Loucy (cell line): ENCODE results near the gene CLEC16A.

ENCODE experiments used
- H2AFZ ChIP-seq: fragments of 200-600 bp; sonication (generic); 2 replicates; pipeline ENCODE4 v1.6.0; 2016; ENCODE audit warnings: antibody characterized with exemption, mild to moderate bottlenecking, low read length, moderate library complexity
- H3F3A ChIP-seq: fragments of 200-600 bp; 2 replicates; pipeline ENCODE4 v1.6.0; 2016; ENCODE audit warnings: antibody characterized with exemption, low read depth, mild to moderate bottlenecking
- H3K27me3 ChIP-seq: fragments of 200-600 bp; sonication (generic); 2 replicates; pipeline ENCODE4 v1.6.1; 2014; ENCODE audit warnings: low read length, mild to moderate bottlenecking; ENCODE audit not compliant: insufficient read depth, poor library complexity, severe bottlenecking
- H3K36me3 ChIP-seq: fragments of 200-600 bp; sonication (generic); 2 replicates; pipeline ENCODE4 v1.6.1; 2016; ENCODE audit warnings: low read length; ENCODE audit not compliant: insufficient read depth
- H3K4me1 ChIP-seq: fragments of 200-600 bp; sonication (generic); 2 replicates; pipeline ENCODE4 v1.5.1; 2014; ENCODE audit warnings: low read length, mild to moderate bottlenecking; ENCODE audit not compliant: insufficient read depth, poor library complexity, severe bottlenecking
- H3K4me2 ChIP-seq: fragments of 200-600 bp; sonication (generic); 2 replicates; pipeline ENCODE4 v1.6.0; 2014; ENCODE audit warnings: antibody characterized with exemption, low read length, low read depth, mild to moderate bottlenecking; ENCODE audit not compliant: poor library complexity, severe bottlenecking
- H3K4me3 ChIP-seq: fragments of 200-600 bp; sonication (generic); 2 replicates; pipeline ENCODE4 v1.5.1; 2014; ENCODE audit warnings: low read length, mild to moderate bottlenecking, mixed read lengths; ENCODE audit not compliant: poor library complexity, severe bottlenecking
- H3K79me2 ChIP-seq: fragments of 200-600 bp; sonication (generic); 2 replicates; pipeline ENCODE4 v1.6.1; 2014; ENCODE audit warnings: low read length; ENCODE audit not compliant: insufficient read depth
- H3K9ac ChIP-seq: fragments of 200-600 bp; sonication (generic); 2 replicates; pipeline ENCODE4 v1.6.0; 2014; ENCODE audit warnings: mild to moderate bottlenecking, low read depth, low read length, moderate library complexity; ENCODE audit not compliant: poor library complexity, severe bottlenecking
- H3K9me2 ChIP-seq: fragments of 200-600 bp; sonication (generic); replicated peaks from 2 replicates; pipeline ENCODE4 v1.6.1; 2016; ENCODE audit warnings: low read depth, low read length, mixed read lengths
- H3K9me3 ChIP-seq: fragments of 200-600 bp; sonication (generic); 2 replicates; pipeline ENCODE4 v1.6.1; 2014; ENCODE audit warnings: mild to moderate bottlenecking, antibody characterized with exemption, low read length, low read depth; ENCODE audit not compliant: insufficient read depth
- H4K20me1 ChIP-seq: fragments of 200-600 bp; sonication (generic); 2 replicates; pipeline ENCODE4 v1.6.0; 2014; ENCODE audit warnings: antibody characterized with exemption, low read length, mild to moderate bottlenecking; ENCODE audit not compliant: insufficient read depth, poor library complexity, severe bottlenecking
- EZH2phosphoT487 ChIP-seq: fragments of 200-600 bp; IDR thresholded peaks from 2 replicates; pipeline ENCODE4 v1.6.1; 2018; ENCODE audit warnings: antibody characterized with exemption, mild to moderate bottlenecking, moderate library complexity, borderline replicate concordance
- TF ChIP-seq, protein P1 (sequence below): fragments of 200-600 bp; sonication (generic); conservative IDR thresholded peaks from 2 replicates; pipeline ENCODE4 v1.5.1; 2014; ENCODE audit warnings: mild to moderate bottlenecking, antibody characterized with exemption, low read length

Gene CLEC16A

DNA sequence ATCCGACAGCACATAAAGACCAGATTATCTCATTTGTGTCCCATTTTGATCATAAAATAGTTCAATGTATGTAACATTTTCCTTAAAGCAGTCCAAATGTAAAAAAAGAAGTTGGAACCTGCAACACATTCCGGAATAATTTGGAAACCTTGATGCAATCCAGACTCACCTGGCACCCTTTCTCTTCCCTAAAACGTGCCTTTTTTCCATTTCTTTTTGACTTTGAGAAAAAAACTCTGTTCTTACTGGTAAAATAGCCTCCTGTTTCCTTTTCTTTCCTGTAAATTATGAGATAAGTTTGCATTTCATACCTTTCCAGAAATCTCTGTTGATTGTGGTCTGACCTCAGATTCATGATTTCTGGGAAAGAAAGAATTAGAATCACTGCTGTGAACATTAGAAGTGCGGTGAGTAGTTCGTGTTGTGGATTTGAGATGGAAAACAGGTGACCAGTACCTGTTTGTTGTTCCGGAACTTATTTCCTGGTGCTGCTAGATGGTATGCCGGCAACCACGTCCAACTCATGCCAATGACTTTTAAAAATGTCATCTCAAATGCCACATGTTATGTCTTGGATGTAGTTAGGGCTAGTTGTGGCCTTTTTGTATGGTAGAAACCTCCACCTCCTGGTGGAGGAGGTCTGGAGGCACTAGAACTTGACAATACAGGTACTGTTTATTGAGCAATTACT, 203.5 kb downstream of the CLEC16A start:
- Histone ChIP-seq H3K27me3 (no peaks in the 10 kb centered on the region), H3K9me3 (no peaks in the 10 kb centered on the region), H3K4me2 (no peak overlapping the region), H3K9ac (no peak overlapping the region), H3K36me3 (no peaks in the 10 kb centered on the region), H3K4me3 (no peak overlapping the region), H3K4me1 (peaks cover 10% of the 10 kb centered on the region), H3K9me2 (no peaks in the 10 kb centered on the region), H3K79me2 (no peaks in the 10 kb centered on the region), H2AFZ (no peak overlapping the region), H3F3A (no peaks in the 10 kb centered on the region), H4K20me1 (no peaks in the 10 kb centered on the region)
- TF ChIP-seq, protein P1, sequence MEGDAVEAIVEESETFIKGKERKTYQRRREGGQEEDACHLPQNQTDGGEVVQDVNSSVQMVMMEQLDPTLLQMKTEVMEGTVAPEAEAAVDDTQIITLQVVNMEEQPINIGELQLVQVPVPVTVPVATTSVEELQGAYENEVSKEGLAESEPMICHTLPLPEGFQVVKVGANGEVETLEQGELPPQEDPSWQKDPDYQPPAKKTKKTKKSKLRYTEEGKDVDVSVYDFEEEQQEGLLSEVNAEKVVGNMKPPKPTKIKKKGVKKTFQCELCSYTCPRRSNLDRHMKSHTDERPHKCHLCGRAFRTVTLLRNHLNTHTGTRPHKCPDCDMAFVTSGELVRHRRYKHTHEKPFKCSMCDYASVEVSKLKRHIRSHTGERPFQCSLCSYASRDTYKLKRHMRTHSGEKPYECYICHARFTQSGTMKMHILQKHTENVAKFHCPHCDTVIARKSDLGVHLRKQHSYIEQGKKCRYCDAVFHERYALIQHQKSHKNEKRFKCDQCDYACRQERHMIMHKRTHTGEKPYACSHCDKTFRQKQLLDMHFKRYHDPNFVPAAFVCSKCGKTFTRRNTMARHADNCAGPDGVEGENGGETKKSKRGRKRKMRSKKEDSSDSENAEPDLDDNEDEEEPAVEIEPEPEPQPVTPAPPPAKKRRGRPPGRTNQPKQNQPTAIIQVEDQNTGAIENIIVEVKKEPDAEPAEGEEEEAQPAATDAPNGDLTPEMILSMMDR, result no peak
- TF ChIP-seq EZH2phosphoT487, result no peak

DNA sequence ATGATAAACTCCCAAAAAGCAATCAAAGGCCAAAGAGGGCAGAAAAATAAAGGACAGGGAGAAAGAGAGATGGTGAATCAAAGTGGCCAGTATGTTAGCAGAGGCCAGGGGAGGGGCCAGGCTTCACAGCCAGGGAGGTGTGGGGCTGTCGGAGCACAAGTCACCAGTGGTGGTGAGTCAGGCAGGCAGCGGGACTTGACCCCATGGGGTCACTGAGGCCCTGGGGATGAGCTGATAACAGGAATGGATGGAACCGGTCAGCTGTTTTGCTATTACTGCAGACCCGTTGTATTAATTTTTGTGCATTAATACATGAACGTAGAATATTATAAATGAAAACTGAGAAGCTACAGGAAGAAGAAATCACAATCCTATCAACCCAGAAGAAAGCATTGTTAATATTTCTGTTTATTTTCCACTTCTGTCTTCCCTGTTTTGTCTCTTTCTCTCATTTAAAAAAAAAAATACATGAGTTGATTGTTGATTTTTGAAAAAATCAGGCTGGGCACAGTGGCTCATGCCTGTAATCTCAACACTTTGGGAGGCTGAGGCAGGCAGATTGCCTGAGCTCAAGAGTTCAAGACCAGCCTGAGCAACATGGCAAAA, 204.8 kb downstream of the CLEC16A start:
- no peaks in the 10 kb centered on the region for H3K9me3 ChIP-seq
- H3K79me2 ChIP-seq, result no peaks in the 10 kb centered on the region
- no peaks in the 10 kb centered on the region for H3K27me3 ChIP-seq
- H4K20me1 ChIP-seq, result no peaks in the 10 kb centered on the region
- H3K4me3 ChIP-seq, result no peak overlapping the region
- no peaks in the 10 kb centered on the region for H3K36me3 ChIP-seq
- H3K9me2 ChIP-seq, result no peaks in the 10 kb centered on the region
- no peak overlapping the region for H2AFZ ChIP-seq
- H3K9ac ChIP-seq, result no peak overlapping the region
- no peaks in the 10 kb centered on the region for H3K4me1 ChIP-seq
- TF ChIP-seq EZH2phosphoT487, result no peak
- TF ChIP-seq, protein P1, result no peak
- no peaks in the 10 kb centered on the region for H3F3A ChIP-seq
- no peak overlapping the region for H3K4me2 ChIP-seq

- TF ChIP-seq, protein P1, result no peak
- TF ChIP-seq EZH2phosphoT487, result no peak
- Histone ChIP-seq H3K9me3 (no peaks in the 10 kb centered on the region), H3K4me3 (no peak overlapping the region), H3K79me2 (no peaks in the 10 kb centered on the region), H3F3A (no peaks in the 10 kb centered on the region), H4K20me1 (no peaks in the 10 kb centered on the region), H3K4me2 (no peak overlapping the region), H3K9me2 (no peaks in the 10 kb centered on the region), H3K36me3 (no peaks in the 10 kb centered on the region), H2AFZ (no peak overlapping the region), H3K27me3 (no peaks in the 10 kb centered on the region), H3K4me1 (no peaks in the 10 kb centered on the region), H3K9ac (no peak overlapping the region)
These were observed 205.8 kb downstream of the CLEC16A start for GRCh38 chr16:11150190-11150589.
